BE2C (cell line): ENCODE results near the gene ODAD2.

ENCODE experiments used
- DNase-seq: peaks from one replicate; pipeline ENCODE4 v3.0.0-alpha.2; 2020
- H3K27me3 ChIP-seq: fragments of 250-450 bp; sonication (Bioruptor Pico); 2 replicates; pipeline ENCODE4 v1.5.1; 2020; ENCODE audit warnings: mild to moderate bottlenecking
- H3K36me3 ChIP-seq: fragments of 250-450 bp; sonication (Bioruptor Pico); 2 replicates; pipeline ENCODE4 v1.5.1; 2020; ENCODE audit warnings: mild to moderate bottlenecking
- H3K4me1 ChIP-seq: fragments of 250-450 bp; sonication (Bioruptor Pico); 2 replicates; pipeline ENCODE4 v1.5.1; 2020
- H3K4me3 ChIP-seq: 2 replicates; pipeline ENCODE4 v1.5.1; 2011; ENCODE audit warnings: low read depth, low read length
- H3K9me3 ChIP-seq: fragments of 250-450 bp; sonication (Bioruptor Pico); 2 replicates; pipeline ENCODE4 v1.5.1; 2020
- CTCF ChIP-seq: IDR thresholded peaks from 2 replicates; pipeline ENCODE4 v1.5.1; 2012; ENCODE audit warnings: mild to moderate bottlenecking, low read depth, low read length

The ODAD2 gene

GRCh38 chr10:27857616-27858015 is 141.3 kb downstream of the ODAD2 start:
- TF ChIP-seq CTCF = no peak
- no peaks in the 10 kb centered on the region for H3K4me1 ChIP-seq
- no peak for DNase-seq

GRCh38 chr10:27844223-27844622 is 154.7 kb downstream of the ODAD2 start:
- no peaks in the 10 kb centered on the region for H3K4me1 ChIP-seq
- no peaks in the 10 kb centered on the region for H3K27me3 ChIP-seq
- no peaks in the 10 kb centered on the region for H3K9me3 ChIP-seq
- no peak for DNase-seq
- H3K36me3 ChIP-seq = no peaks in the 10 kb centered on the region
- H3K4me3 ChIP-seq = no peak overlapping the region
- no peak for TF ChIP-seq CTCF

More at GRCh38 chr10:27857616-27858015, 141.3 kb downstream of the ODAD2 start:
- H3K4me3 ChIP-seq = no peak overlapping the region
- no peaks in the 10 kb centered on the region for H3K27me3 ChIP-seq
- H3K36me3 ChIP-seq = no peaks in the 10 kb centered on the region
- no peaks in the 10 kb centered on the region for H3K9me3 ChIP-seq

GRCh38 chr10:27838901-27839300 is 160.0 kb downstream of the ODAD2 start:
- no peaks in the 10 kb centered on the region for H3K9me3 ChIP-seq
- H3K4me1 ChIP-seq = no peaks in the 10 kb centered on the region
- no peaks in the 10 kb centered on the region for H3K36me3 ChIP-seq
- no peak for TF ChIP-seq CTCF
- H3K4me3 ChIP-seq = no peak overlapping the region
- no peak for DNase-seq
- no peaks in the 10 kb centered on the region for H3K27me3 ChIP-seq

- Histone ChIP-seq H3K9me3 (no peaks in the 10 kb centered on the region), H3K4me3 (no peak overlapping the region), H3K36me3 (no peaks in the 10 kb centered on the region), H3K4me1 (no peaks in the 10 kb centered on the region), H3K27me3 (no peaks in the 10 kb centered on the region)
- TF ChIP-seq CTCF = no peak
- no peak for DNase-seq
Measured at GRCh38 chr10:27838361-27838760, 160.5 kb downstream of the ODAD2 start.

- no peaks in the 10 kb centered on the region for H3K27me3 ChIP-seq
- TF ChIP-seq CTCF = no peak
- DNase-seq = no peak
Measured at GRCh38 chr10:27834476-27834875, 164.4 kb downstream of the ODAD2 start.

GRCh38 chr10:27833792-27834191 is 165.1 kb downstream of the ODAD2 start:
- H3K27me3 ChIP-seq = no peaks in the 10 kb centered on the region
- no peak for TF ChIP-seq CTCF

More at GRCh38 chr10:27834476-27834875, 164.4 kb downstream of the ODAD2 start:
- no peak overlapping the region for H3K4me3 ChIP-seq
- H3K36me3 ChIP-seq = no peaks in the 10 kb centered on the region
- no peaks in the 10 kb centered on the region for H3K9me3 ChIP-seq
- no peaks in the 10 kb centered on the region for H3K4me1 ChIP-seq

More at GRCh38 chr10:27833792-27834191, 165.1 kb downstream of the ODAD2 start:
- Histone ChIP-seq H3K9me3 (no peaks in the 10 kb centered on the region), H3K4me3 (no peak overlapping the region), H3K36me3 (no peaks in the 10 kb centered on the region), H3K4me1 (no peaks in the 10 kb centered on the region)
- DNase-seq = no peak
